ENCODE data around the gene EDIL3. TPM values are rescaled to one million over a fixed set of nuclear protein-coding genes. Genes with fewer than 3 reads are reported as not detected.

The EDIL3 gene
- total and polyA plus RNA-seq, 9 of the 15 experiments (the other 6 are each of a cell fraction or from before 2014, with no cell fraction given): 0.09 TPM; not detected in 8

DNA sequence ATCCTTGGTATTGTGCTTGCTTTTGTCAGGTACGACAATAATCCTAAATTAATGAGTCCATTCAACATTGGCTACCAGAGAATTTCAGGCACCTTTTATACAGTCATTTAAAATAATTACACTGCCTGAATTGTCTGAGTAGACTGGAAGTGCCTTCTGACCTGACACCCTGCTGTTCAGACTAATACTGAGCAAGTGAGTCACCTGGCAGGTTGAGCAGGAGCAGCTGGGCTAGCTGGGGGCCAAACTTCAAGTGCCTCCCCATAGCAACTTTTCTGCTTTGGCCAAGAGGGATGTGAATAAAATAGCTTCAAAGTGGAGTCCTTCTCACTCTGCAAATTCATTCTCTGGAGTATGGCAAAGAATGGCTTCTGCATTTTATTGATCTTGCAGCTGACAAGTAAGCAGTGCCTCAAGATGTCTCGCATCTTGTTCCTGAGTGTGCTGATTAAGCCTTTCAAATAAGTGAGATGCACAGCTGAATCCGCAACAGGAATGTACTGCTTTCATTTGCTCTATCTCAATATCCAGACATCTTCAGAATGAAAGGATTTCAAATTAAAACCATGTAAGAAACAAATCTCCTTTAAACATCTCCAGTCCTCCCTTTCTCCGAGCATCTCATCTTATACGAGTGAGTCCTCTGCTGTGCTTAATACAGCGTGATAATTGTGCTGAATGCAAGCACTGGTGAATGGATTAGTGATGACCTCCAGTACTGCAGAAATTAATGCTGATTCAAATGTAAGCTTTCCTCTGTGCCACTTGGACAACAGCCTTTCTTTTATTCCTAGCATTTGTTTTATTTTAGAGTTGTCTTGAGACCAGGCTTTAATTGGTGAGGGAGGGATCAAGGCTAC lies 271.2 kb downstream of the EDIL3 start:
- no TSS peak for BruUV-seq (replicated peaks)
- H2AFZ ChIP-seq (ENCODE audit: low read depth, low read length): no peak overlapping the region
- DNase-seq (ENCODE audit: extremely low read depth in 1 of 4, low spot score in 3 of 4) (no peak), FAIRE-seq (no peak), ATAC-seq (no peak)
- no peaks in the 10 kb centered on the region for H3K9me1 ChIP-seq (ENCODE audit: control insufficient read depth, insufficient read depth, low read length)
- ChIA-PET CTCF (ENCODE audit: low intra/inter-chr PET ratio) (no interaction called here), POLR2A (interaction anchor here (0.6 kb wide), 1 partner anchor 755 kb away, joined by 3 read pairs; no protein-coding TSS in a partner anchor)
- no peaks in the 10 kb centered on the region for H3K9me3 ChIP-seq (replicated peaks; ENCODE audit: control insufficient read depth, insufficient read depth, low read depth, low read length)
- H3K27ac ChIP-seq (ENCODE audit: extremely low read depth, low read depth, low read length): no peak overlapping the region
- no peaks in the 10 kb centered on the region for H3K4me1 ChIP-seq (replicated peaks in 1 of 2; ENCODE audit: control insufficient read depth in 2 of 2, insufficient read depth in 2 of 2, low read length in 2 of 2)
- in situ Hi-C loops (cut with MboI): no loop called here
- H3K4me3 ChIP-seq: no peak overlapping the region
- no peaks in the 10 kb centered on the region for H3K36me3 ChIP-seq (ENCODE audit: control insufficient read depth, insufficient read depth, low read length)
- H3K9ac ChIP-seq (ENCODE audit: insufficient read depth in 1 of 2, low read depth in 2 of 2, low read length in 2 of 2): no peak overlapping the region
- no peaks in the 10 kb centered on the region for H4K20me1 ChIP-seq (replicated peaks; ENCODE audit: control insufficient read depth, insufficient read depth, low read length)
- WGBS (ENCODE audit: insufficient coverage, low coverage, missing lambda C conversion rate): 0% methylated on average over 6 of the region's 6 CpGs
- H3K27me3 ChIP-seq (ENCODE audit: control insufficient read depth in 2 of 2, insufficient read depth in 2 of 2, low read length in 2 of 2): no peaks in the 10 kb centered on the region
- intact Hi-C loops (cut with micrococcal nuclease): no loop called here
- no peak overlapping the region for H3K4me2 ChIP-seq (ENCODE audit: insufficient read depth, low read length)
- no peaks in the 10 kb centered on the region for H3K79me2 ChIP-seq (ENCODE audit: control insufficient read depth, insufficient read depth, low read length)
- TF ChIP-seq, protein P1, sequence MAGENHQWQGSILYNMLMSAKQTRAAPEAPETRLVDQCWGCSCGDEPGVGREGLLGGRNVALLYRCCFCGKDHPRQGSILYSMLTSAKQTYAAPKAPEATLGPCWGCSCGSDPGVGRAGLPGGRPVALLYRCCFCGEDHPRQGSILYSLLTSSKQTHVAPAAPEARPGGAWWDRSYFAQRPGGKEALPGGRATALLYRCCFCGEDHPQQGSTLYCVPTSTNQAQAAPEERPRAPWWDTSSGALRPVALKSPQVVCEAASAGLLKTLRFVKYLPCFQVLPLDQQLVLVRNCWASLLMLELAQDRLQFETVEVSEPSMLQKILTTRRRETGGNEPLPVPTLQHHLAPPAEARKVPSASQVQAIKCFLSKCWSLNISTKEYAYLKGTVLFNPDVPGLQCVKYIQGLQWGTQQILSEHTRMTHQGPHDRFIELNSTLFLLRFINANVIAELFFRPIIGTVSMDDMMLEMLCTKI (IDR thresholded peaks at IDR 0.05; ENCODE audit: partially characterized antibody): no peak
- TF ChIP-seq, protein P2, sequence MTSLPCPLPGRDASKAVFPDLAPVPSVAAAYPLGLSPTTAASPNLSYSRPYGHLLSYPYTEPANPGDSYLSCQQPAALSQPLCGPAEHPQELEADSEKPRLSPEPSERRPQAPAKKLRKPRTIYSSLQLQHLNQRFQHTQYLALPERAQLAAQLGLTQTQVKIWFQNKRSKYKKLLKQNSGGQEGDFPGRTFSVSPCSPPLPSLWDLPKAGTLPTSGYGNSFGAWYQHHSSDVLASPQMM (CRISPR knock-in tag; IDR thresholded peaks at IDR 0.05): no peak
- no peak for TF ChIP-seq PHTF2 (CRISPR knock-in tag; IDR thresholded peaks at IDR 0.05)
- no peak for TF ChIP-seq PCBP1 (IDR thresholded peaks at IDR 0.05; ENCODE audit: low read depth, low read length, poor library complexity, severe bottlenecking)
- no peak for TF ChIP-seq ZNF668 (CRISPR knock-in tag; IDR thresholded peaks at IDR 0.05)
- TF ChIP-seq ELF1 (tag; IDR thresholded peaks at IDR 0.05): no peak
- no peak for TF ChIP-seq DIDO1 (tag; IDR thresholded peaks at IDR 0.05; ENCODE audit: low read depth)
- TF ChIP-seq, protein P3, sequence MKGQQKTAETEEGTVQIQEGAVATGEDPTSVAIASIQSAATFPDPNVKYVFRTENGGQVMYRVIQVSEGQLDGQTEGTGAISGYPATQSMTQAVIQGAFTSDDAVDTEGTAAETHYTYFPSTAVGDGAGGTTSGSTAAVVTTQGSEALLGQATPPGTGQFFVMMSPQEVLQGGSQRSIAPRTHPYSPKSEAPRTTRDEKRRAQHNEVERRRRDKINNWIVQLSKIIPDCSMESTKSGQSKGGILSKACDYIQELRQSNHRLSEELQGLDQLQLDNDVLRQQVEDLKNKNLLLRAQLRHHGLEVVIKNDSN (CRISPR knock-in tag; IDR thresholded peaks at IDR 0.05): no peak
- TF ChIP-seq, protein P4, sequence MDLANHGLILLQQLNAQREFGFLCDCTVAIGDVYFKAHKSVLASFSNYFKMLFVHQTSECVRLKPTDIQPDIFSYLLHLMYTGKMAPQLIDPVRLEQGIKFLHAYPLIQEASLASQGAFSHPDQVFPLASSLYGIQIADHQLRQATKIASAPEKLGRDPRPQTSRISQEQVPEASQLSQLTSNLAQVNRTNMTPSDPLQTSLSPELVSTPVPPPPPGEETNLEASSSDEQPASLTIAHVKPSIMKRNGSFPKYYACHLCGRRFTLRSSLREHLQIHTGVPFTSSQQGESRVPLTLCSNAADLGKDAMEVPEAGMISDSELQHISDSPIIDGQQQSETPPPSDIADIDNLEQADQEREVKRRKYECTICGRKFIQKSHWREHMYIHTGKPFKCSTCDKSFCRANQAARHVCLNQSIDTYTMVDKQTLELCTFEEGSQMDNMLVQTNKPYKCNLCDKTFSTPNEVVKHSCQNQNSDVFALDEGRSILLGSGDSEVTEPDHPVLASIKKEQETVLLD (IDR thresholded peaks at IDR 0.05): no peak
- TF ChIP-seq, protein P5, sequence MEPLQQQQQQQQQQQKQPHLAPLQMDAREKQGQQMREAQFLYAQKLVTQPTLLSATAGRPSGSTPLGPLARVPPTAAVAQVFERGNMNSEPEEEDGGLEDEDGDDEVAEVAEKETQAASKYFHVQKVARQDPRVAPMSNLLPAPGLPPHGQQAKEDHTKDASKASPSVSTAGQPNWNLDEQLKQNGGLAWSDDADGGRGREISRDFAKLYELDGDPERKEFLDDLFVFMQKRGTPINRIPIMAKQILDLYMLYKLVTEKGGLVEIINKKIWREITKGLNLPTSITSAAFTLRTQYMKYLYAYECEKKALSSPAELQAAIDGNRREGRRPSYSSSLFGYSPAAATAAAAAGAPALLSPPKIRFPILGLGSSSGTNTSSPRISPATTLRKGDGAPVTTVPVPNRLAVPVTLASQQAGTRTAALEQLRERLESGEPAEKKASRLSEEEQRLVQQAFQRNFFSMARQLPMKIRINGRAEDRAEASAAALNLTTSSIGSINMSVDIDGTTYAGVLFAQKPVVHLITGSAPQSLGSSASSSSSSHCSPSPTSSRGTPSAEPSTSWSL (CRISPR knock-in tag; IDR thresholded peaks at IDR 0.05; ENCODE audit: borderline replicate concordance): no peak
- TF ChIP-seq, protein P6, sequence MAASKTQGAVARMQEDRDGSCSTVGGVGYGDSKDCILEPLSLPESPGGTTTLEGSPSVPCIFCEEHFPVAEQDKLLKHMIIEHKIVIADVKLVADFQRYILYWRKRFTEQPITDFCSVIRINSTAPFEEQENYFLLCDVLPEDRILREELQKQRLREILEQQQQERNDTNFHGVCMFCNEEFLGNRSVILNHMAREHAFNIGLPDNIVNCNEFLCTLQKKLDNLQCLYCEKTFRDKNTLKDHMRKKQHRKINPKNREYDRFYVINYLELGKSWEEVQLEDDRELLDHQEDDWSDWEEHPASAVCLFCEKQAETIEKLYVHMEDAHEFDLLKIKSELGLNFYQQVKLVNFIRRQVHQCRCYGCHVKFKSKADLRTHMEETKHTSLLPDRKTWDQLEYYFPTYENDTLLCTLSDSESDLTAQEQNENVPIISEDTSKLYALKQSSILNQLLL (CRISPR knock-in tag; IDR thresholded peaks at IDR 0.05; ENCODE audit: borderline replicate concordance): no peak
- TF ChIP-seq, protein P7, sequence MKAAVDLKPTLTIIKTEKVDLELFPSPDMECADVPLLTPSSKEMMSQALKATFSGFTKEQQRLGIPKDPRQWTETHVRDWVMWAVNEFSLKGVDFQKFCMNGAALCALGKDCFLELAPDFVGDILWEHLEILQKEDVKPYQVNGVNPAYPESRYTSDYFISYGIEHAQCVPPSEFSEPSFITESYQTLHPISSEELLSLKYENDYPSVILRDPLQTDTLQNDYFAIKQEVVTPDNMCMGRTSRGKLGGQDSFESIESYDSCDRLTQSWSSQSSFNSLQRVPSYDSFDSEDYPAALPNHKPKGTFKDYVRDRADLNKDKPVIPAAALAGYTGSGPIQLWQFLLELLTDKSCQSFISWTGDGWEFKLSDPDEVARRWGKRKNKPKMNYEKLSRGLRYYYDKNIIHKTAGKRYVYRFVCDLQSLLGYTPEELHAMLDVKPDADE (conservative IDR thresholded peaks at IDR 0.05; ENCODE audit: control insufficient read depth, low read depth, low read length): no peak

All from K562 (cell line).